ENCODE data around the gene VPS8. TPM values are rescaled to one million over a fixed set of nuclear protein-coding genes. Genes with fewer than 3 reads are reported as not detected.
A peak's percentile ranks its signal among the peaks of the same experiment; 100 is the strongest.

Gene VPS8, protein sequence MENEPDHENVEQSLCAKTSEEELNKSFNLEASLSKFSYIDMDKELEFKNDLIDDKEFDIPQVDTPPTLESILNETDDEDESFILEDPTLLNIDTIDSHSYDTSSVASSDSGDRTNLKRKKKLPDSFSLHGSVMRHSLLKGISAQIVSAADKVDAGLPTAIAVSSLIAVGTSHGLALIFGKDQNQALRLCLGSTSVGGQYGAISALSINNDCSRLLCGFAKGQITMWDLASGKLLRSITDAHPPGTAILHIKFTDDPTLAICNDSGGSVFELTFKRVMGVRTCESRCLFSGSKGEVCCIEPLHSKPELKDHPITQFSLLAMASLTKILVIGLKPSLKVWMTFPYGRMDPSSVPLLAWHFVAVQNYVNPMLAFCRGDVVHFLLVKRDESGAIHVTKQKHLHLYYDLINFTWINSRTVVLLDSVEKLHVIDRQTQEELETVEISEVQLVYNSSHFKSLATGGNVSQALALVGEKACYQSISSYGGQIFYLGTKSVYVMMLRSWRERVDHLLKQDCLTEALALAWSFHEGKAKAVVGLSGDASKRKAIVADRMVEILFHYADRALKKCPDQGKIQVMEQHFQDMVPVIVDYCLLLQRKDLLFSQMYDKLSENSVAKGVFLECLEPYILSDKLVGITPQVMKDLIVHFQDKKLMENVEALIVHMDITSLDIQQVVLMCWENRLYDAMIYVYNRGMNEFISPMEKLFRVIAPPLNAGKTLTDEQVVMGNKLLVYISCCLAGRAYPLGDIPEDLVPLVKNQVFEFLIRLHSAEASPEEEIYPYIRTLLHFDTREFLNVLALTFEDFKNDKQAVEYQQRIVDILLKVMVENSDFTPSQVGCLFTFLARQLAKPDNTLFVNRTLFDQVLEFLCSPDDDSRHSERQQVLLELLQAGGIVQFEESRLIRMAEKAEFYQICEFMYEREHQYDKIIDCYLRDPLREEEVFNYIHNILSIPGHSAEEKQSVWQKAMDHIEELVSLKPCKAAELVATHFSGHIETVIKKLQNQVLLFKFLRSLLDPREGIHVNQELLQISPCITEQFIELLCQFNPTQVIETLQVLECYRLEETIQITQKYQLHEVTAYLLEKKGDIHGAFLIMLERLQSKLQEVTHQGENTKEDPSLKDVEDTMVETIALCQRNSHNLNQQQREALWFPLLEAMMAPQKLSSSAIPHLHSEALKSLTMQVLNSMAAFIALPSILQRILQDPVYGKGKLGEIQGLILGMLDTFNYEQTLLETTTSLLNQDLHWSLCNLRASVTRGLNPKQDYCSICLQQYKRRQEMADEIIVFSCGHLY (N-terminal part only)
- 100 to 1,000 TPM in 2 of 9 donors, 10 to 100 TPM in 7; 46.0 to 122 (median 75.3) TPM for total RNA-seq
- polyA plus RNA-seq = 10 to 100 TPM; 15.7 TPM
- long read RNA-seq, donor 1, full-length matches to known transcripts = 52 of 82 reads
- long read RNA-seq, donor 1, partial matches to known transcripts = 16 of 82 reads
- long read RNA-seq, donor 1, other reads (novel, unspliced or antisense) = 14 of 82 reads
- long read RNA-seq, donor 2, full-length matches to known transcripts = 52 of 101 reads
- long read RNA-seq, donor 2, partial matches to known transcripts = 31 of 101 reads
- long read RNA-seq, donor 2, other reads (novel, unspliced or antisense) = 18 of 101 reads
- long read RNA-seq, donor 3, full-length matches to known transcripts = 17 of 35 reads
- long read RNA-seq, donor 3, partial matches to known transcripts = 7 of 35 reads
- long read RNA-seq, donor 3, other reads (novel, unspliced or antisense) = 11 of 35 reads

DNA sequence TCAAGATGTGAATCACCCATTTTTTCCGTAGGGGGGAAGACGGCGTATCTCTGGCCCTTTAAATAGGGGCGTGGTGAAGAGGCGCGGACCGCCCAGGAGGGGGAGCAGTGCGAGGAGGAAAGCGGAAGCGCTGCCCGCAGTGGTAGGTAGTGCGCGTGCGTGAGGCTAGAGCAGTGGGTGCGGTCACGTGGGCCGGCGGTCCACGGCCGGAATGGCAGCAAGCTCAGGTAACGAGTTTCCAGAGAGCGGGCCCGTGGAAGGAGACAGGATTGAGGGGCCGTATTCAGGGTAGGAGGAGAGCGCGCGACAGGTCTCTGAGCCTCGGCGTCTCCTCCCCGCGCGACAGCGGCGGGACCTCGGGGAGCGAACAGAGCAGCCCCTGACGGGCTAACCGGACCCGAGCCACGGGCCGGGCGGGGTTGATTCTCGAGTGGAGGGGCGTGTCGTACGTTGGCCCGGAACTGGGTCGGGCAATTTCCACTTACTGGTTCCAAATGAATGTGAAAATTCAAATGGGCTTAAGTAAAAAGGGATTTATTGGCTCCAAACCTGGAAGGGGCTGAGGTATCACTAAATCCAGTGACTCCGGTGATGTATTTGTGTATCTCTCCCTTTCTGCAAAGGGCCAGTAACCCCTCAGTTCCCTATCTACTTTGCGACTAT, at the start of gene VPS8:
Gene VPS8, plus strand, starts transcription at position 168 of the 663 bp plus-strand sequence. CDS start 12,467 bp downstream, outside the sequence.
- Histone ChIP-seq H3K4me3 (peak within 1 kb of the TSS; percentile 64 to 96 (median 80)), H3K36me3 (peaks cover 0 to 13% (median 0%) of the 10 kb centered on the region in 9 donors), H3K9me3 (no peaks in the 10 kb centered on the region), H3K27ac (peak within 1 kb of the TSS in 11 of 12 donors; percentile 71 to 91 (median 78)), H3K27me3 (no peaks in the 10 kb centered on the region), H3K4me1 (peaks cover 0 to 49% (median 32%) of the 10 kb centered on the region in 12 donors)
- TF ChIP-seq POLR2A (IDR thresholded peaks at IDR 0.05) (peak in 1 of 2 donors; percentile 89), CTCF (IDR thresholded peaks at IDR 0.05) (peak; percentile 50 to 85 (median 69))
- intact Hi-C loops (cut with DNase I) = no loop called here
- ATAC-seq (peak; percentile 92 to 94 (median 93)), DNase-seq (peak; percentile 96 to 98 (median 97))
- WGBS, 4 donors = 0 to 1% (median 1%) methylated on average over 29 to 50 of the region's 50 CpGs

DNA sequence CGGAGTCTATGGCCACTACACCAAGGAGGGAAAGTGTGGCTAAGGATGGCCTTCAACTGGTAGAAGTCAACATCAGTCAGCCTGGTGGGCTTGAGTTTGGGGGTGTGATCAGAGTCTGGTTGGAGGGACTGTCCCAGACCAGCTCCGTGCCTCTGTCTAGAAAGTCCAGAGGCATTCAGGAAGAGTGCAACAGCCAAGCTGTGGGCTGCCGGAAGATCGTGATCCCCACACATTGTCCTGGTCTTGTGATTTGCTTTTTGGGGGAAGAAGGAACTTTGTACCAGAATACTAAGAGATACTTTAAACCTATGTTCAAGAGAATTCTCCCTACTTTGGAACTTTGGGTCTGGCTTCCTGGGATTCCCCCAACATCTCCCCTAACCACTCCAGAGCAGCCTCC, 47.8 kb upstream of the VPS8 start:
- Histone ChIP-seq H3K27me3 (peaks cover 0 to 4% (median 0%) of the 10 kb centered on the region in 9 donors), H3K27ac (no peak overlapping the region), H3K4me1 (peaks cover 0 to 17% (median 7%) of the 10 kb centered on the region in 12 donors), H3K9me3 (no peaks in the 10 kb centered on the region), H3K36me3 (no peaks in the 10 kb centered on the region), H3K4me3 (no peak overlapping the region)
- DNase-seq = no peak
- intact Hi-C loops (cut with DNase I) = no loop called here
- ATAC-seq = no peak
- WGBS, 4 donors = 79 to 94% (median 86%) methylated on average over 4 of the region's 4 CpGs
- TF ChIP-seq POLR2A (IDR thresholded peaks at IDR 0.05) (no peak), CTCF (IDR thresholded peaks at IDR 0.05) (no peak)

DNA sequence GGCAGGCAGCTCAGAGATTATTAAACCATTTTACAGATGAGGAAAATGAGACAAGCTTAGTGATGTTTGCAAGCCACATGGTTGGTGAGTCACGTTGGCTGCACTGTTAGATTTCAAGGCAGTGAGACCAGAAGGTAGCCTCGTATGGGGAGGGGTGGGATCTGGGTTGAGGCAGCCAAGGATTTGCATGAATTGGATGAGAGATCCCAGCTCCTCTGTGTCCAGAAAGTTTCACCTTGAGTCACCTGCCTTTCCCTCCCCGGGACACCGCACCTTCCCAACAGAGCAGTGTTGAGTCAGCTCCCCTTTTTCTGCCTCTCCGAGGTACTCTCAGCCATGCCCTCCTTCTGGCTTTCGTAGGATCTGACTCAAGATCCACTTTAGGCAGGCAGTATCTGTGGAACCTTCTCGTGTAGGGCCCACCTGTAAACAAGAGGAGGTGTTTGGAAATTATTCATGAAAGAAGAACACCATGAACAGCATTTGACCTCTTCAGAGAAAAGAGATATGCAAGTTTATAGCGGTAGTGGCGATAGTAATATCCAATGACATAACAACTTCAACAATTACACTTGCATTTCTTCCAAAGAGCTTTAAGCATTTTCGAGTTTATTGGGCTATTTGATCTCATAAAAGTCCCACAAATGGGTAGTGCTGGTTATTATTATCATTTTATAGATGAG, 46.8 kb upstream of the VPS8 start:
- H3K4me3 ChIP-seq = no peak overlapping the region
- peaks cover 0 to 14% (median 6%) of the 10 kb centered on the region in 12 donors for H3K4me1 ChIP-seq
- no peak overlapping the region for H3K27ac ChIP-seq
- H3K36me3 ChIP-seq = no peaks in the 10 kb centered on the region
- intact Hi-C loops (cut with DNase I) = no loop called here
- 81 to 84% (median 82%) methylated on average over 10 of the region's 10 CpGs for WGBS, 4 donors
- H3K27me3 ChIP-seq = peaks cover 0 to 4% (median 0%) of the 10 kb centered on the region in 9 donors
- DNase-seq (no peak), ATAC-seq (no peak)
- TF ChIP-seq CTCF (IDR thresholded peaks at IDR 0.05) (no peak), POLR2A (IDR thresholded peaks at IDR 0.05) (no peak)
- no peaks in the 10 kb centered on the region for H3K9me3 ChIP-seq

All from heart left ventricle (tissue), 16 donors.